A549 treated with CpdA at 1 μM for 4 hours (cell line): ENCODE data around the gene SLC37A1. TPM values are rescaled to one million over a fixed set of nuclear protein-coding genes. Genes with fewer than 3 reads are reported as not detected.

ENCODE experiments used
- total RNA-seq: library from RNA; stranded (reverse); fragments of 200-300 nt; extraction: Qiagen RNA extraction; gene quantifications from 5 replicates; pipeline ENCODE4 v1.2.3, GENCODE V29; 2022; ENCODE audit warnings: low read depth

SLC37A1 gene
- total RNA-seq = 2.5 to 5.7 TPM (median 4.8 TPM) in 5 replicates

DNA sequence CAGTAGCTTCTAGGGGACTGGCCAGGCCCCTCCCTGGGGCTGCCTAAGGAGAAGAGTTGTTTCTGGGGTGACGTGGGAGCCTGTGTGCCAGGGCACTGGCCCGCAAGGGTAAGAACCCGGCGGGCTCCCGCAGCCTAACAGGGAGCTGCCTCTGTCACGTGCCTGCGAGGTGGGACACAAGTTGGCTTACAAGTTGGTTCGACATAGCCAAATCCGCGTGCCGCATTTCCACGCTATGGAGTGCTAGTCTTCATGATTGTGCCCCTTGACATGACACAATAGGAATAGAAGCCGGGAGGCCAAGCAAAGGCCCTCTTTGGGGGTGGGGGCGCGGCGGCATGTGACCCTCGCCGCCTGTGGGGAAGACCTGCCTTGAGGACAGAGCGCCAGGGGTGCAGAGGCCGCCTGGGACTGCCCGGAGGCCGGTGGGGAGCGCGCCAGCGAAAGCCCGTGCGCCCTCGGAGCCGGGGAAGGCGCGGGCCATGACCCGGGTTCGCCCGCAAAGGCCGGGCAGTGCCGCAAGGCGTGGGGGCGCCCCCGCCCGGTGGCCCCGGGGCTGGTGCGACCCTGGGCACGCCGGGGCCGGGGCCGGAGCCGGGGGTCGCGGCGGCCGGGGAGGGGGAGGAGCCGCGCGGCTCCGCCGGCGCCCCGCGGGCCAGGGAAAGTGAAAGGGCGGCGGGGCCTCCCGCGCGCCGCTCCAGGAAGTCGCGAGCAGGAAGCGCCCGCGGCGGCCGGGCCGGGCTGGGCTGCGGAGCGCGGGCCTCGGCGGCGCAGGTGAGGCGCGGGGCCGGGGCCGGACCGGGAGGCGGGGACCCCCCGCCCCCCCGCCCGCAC is at the start of gene SLC37A1:
Gene SLC37A1 (plus strand): TSS at position 702 of the 834 bp plus-strand sequence. CDS start 4,603 bp downstream, outside the sequence.

GRCh38 chr21:42496120-42496838 is 17.4 kb upstream of the SLC37A1 start, which contains the start of gene RSPH1:
Gene RSPH1 (minus strand): TSS chr21:42496224. CDS start chr21:42496186, 38 bp downstream.

Other genes with a start within 250 kb of the SLC37A1 start
- not detected in 5 replicates for gene TFF3, start 198.4 kb upstream of the SLC37A1 start, total RNA-seq
- 0.10 TPM in 1 of 5 replicates, not detected in the others for gene TFF2, start 162.9 kb upstream of the SLC37A1 start, total RNA-seq
- gene TFF1, start 147.3 kb upstream of the SLC37A1 start, total RNA-seq = 25.6 to 32.2 TPM (median 29.4 TPM) in 5 replicates
- 0.09 to 0.52 TPM (median 0.37 TPM) in 4 of 5 replicates, not detected in the other for gene TMPRSS3, start 117.8 kb upstream of the SLC37A1 start, total RNA-seq
- 0.10 to 0.26 TPM (median 0.14 TPM) in 5 replicates for gene UBASH3A, start 110.0 kb upstream of the SLC37A1 start, total RNA-seq
- gene RSPH1, start 17.6 kb upstream of the SLC37A1 start, total RNA-seq = 0.51 to 0.98 TPM (median 0.65 TPM) in 5 replicates
- 0.92 to 1.5 TPM (median 1.1 TPM) in 5 replicates for gene PDE9A, start 139.8 kb downstream of the SLC37A1 start, total RNA-seq